ENCODE measurements around the gene ARHGAP10.

ARHGAP10 gene, protein sequence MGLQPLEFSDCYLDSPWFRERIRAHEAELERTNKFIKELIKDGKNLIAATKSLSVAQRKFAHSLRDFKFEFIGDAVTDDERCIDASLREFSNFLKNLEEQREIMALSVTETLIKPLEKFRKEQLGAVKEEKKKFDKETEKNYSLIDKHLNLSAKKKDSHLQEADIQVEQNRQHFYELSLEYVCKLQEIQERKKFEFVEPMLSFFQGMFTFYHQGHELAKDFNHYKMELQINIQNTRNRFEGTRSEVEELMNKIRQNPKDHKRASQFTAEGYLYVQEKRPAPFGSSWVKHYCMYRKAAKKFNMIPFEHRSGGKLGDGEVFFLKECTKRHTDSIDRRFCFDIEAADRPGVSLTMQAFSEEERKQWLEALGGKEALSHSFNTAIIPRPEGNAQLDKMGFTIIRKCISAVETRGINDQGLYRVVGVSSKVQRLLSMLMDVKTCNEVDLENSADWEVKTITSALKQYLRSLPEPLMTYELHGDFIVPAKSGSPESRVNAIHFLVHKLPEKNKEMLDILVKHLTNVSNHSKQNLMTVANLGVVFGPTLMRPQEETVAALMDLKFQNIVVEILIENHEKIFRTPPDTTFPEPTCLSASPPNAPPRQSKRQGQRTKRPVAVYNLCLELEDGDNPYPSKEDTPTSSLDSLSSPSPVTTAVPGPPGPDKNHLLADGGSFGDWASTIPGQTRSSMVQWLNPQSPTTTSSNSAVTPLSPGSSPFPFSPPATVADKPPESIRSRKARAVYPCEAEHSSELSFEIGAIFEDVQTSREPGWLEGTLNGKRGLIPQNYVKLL

DNA sequence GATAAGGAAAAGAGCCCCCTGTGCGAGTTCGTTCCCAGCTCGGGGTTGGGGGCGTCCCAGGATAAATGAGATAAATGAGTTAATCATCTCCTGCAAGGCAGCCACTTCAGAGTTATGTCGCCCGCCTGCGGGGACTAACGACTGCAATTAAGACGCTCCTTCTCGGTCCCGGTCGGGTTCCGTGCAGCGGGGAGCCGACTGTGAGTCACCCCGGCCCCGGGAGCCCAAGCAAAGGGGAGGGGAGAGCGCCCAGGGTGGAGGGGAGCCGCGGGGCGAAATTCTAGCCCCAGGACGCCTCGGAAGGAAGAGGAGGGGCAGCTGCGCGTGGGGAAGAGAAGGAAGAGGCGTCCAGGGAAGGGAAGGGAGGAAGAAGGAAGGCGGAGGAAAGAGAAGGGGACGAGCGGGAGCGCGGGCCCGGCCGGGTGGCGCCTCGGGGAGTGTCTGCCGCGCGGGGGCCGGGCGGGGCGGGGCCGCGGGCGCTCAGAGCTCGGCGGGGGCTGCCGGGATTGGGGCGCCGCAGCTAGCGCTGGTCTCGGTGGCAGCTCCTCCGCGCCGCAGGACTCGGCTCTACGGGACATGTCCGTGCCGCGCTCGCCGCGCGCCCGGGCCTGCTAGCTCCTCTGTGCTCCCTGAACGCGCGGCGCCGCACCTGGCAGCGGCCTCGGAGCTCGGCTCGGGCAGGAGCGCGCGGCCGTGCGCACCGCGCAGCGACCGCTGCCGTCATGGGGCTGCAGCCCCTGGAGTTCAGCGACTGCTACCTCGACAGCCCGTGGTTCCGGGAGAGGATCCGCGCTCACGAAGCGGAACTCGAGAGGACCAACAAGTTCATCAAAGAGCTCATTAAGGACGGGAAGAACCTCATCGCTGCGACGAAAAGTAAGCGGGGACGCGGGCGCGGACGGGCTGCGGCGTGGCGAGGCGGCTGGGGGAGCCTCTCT lies at the start of gene ARHGAP10:
Gene ARHGAP10, plus strand, starts transcription at position 509 of the 938 bp plus-strand sequence. Its CDS starts 214 bp downstream, at position 723.
- peak; percentile 60 for DNase-seq (ENCODE audit: low read depth)

- no peak for DNase-seq (ENCODE audit: low read depth)
These were observed 49.1 kb upstream of the ARHGAP10 start for GRCh38 chr4:147682755-147683154.

DNA sequence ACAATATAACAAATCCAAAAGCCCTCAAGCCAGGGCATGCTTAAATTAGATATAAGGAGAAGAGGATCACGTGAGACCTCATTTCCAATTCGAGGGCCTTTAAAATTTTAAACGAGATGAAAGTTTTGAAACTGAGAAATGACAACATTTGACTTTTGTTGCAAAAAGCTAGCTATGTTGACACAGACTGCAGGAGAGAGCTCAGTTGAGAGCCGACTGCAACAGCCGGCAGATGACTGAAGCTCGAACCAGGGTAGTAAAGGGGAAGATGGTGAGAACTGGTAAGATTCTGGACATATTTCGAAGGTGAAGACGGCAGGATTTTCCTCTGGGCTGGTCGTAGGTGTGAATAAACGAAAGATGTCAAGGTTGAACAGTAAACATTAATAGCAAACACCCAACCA lies 48.7 kb upstream of the ARHGAP10 start:
- no peak for DNase-seq (ENCODE audit: low read depth)

GRCh38 chr4:147683717-147684700 lies 47.9 kb upstream of the ARHGAP10 start, which contains the start of gene PRMT9:
Gene PRMT9, minus strand, starts transcription at chr4:147684163. Its CDS starts 176 bp downstream, at chr4:147683987.
- DNase-seq (ENCODE audit: low read depth), result peak; percentile 88

DNA sequence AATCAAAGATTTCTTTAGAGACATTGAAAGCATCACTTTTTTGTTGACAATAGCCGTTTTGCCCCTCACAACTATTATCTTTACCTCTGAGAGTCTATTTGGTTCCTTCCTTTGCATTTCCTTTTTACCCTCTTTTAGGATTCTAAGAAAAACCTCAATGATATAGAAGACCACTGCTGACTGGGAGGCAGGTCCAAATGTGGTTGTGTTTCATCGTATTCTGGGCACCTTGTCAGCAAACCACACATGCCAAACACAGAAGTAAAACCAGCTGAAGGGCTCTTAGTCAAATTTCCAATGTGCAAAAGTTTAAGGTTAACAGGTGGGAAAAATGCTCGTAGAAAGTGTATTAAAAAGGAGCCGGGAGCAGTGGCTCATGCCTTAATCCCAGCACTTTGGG lies 42.8 kb upstream of the ARHGAP10 start:
- DNase-seq (ENCODE audit: low read depth), result no peak

- DNase-seq (ENCODE audit: low read depth), result no peak
These were observed 40.1 kb upstream of the ARHGAP10 start for GRCh38 chr4:147691820-147692219.

DNA sequence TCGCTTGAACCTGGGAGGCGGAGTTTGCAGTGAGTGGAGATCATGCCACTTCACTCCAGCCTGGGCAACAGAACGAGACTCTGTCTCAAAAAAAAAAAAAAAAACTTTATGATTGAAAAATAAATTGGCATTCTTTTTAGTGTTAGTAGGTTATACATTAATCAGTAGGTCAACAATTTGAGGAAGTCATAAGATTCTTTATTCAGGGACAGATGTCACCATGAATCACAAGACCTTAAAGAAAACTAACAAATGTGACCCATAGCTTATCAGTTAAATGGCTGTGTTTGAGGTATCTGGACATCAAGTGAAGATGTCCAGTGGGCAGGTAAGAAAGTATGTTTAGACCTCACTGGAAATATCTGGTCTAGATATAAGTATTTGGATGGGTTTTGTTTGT lies 38.7 kb upstream of the ARHGAP10 start:
- DNase-seq (ENCODE audit: low read depth), result no peak

DNA sequence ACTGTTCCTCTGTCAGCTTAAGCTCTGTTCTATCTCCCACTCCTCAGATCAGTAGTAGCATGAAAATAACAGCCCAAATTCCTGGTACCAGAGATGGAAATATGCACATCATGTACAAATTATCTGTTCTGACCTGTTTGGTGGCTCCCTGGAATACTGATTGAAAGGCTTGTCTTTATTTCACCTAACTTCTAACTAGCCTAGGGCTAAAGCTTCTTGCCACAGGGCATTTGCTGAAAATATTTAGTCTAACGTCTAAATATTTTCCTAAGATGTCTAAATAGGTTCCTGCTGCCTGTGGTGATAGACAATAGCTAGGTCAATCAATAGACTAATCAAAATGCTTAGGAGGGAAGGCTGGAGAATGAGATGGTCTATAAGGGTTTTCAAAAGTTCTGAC lies 35.0 kb upstream of the ARHGAP10 start:
- no peak for DNase-seq (ENCODE audit: low read depth)

DNA sequence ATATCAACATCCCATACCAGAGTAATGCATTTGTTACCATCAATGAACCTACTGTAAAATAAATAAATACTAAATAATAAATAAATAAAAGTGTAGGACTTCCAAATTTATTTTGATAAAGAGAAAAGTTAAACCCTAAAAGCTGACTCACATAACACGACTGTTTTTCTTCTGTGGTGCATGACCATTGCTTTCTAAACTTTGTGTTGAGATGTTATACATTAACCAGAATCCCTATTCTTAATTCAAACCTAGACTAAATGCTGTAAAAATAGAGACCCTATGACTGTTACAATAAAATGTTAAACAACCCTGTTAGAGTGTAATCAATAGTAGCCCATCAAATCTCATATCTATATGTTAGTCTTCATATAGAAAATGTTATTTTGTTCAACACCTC lies 27.0 kb upstream of the ARHGAP10 start:
- DNase-seq (ENCODE audit: low read depth), result no peak

GRCh38 chr4:147707892-147708672 lies 23.8 kb upstream of the ARHGAP10 start:
- DNase-seq (ENCODE audit: low read depth), result no peak

- DNase-seq (ENCODE audit: low read depth), result no peak
These were observed 21.9 kb upstream of the ARHGAP10 start for GRCh38 chr4:147709999-147710398.

DNA sequence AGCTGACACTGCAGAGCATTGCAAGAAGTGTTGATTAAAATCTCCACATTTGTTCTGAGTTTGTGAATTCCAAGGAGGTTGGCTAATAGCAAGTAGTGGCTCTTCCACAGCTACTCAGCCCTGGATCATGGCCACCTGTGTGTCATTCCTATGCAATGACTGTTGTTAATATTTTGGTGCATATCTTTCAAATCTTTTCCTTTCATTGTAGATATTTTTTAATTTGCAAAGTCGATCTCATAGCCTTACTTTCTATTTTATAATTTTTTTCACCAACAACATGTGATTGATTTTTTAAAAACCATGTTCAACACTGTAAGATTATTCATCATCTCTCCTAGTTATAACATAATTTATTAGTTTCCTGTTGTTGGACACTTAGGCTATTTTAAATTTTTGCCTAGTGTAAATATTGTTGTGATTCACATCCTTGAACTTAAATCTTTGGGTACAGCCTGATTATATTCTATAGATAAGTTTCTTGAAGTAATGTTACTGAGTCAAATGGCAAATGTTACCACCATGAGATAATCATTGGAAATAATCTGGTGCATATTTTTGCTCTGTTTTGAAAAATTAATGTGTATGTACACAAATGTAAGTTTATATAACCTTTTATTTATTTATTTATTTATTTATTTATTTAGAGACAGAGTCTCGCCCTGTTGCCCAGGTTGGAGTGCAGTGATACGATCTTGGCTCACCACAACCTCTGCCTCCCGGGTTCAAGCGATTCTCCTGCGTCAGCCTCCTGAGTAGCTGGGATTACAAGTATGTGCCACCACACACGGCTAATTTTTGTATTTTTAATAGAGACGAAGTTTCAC lies 17.1 kb upstream of the ARHGAP10 start:
- no peak for DNase-seq (ENCODE audit: low read depth)

DNA sequence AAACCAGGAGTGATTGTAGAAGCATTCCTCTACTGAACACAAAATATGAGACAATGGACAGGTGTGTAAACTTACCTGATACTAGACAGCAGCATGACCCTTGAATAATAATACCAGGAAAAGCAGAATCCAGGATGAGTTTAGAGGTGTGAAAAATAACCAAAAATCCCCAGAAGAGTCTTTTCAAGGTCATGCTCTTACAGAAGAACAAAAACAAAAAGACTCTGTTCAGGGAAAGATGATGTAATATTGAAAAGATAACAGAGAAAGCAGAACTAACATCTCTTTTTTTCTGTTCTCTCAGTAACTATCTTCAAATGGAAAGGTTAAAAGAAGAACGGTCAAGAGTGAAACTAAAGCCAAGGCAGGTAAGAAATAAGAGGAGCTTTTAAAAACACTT lies 14.0 kb upstream of the ARHGAP10 start:
- DNase-seq (ENCODE audit: low read depth), result no peak

DNA sequence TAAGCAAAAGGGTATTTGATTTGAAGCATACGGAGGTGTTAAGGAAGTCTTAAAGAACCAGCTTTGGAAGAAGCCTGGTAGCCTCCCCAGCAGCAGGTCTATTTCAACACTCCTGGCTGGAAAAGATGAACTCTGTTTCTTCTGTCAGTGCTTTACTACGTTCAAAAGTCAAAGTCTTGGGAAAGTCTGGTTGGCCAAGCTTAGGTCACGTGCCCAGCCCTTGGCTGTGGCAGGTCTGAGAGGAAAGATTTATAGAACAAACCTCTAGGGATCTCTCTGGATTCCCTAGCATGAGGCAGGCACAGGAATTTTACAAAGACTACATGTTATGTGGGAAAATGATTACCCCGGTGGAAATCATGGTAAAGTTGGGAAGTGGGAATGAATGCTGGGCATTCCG lies 8.6 kb upstream of the ARHGAP10 start:
- no peak for DNase-seq (ENCODE audit: low read depth)

GRCh38 chr4:147724468-147725201 lies 7.3 kb upstream of the ARHGAP10 start:
- DNase-seq (ENCODE audit: low read depth), result no peak

DNA sequence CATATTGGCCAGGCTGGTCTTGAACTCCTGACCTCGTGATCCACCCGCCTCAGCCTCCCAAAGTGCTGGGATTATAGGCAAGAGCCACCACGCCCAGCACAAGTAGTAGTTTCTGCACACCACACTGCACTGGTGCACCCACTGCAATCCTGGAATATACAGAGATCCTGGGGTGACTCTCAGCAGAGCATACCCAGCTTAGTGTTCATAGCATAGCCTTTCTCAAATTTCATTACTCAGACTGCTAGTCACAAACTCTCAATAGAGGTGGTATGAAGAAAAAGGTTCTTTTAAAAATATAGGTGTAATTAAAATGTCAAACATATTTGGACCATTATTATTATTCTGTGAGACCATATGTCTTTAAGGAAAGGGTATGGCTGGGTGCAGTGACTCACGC lies 6.2 kb upstream of the ARHGAP10 start:
- no peak for DNase-seq (ENCODE audit: low read depth)

DNA sequence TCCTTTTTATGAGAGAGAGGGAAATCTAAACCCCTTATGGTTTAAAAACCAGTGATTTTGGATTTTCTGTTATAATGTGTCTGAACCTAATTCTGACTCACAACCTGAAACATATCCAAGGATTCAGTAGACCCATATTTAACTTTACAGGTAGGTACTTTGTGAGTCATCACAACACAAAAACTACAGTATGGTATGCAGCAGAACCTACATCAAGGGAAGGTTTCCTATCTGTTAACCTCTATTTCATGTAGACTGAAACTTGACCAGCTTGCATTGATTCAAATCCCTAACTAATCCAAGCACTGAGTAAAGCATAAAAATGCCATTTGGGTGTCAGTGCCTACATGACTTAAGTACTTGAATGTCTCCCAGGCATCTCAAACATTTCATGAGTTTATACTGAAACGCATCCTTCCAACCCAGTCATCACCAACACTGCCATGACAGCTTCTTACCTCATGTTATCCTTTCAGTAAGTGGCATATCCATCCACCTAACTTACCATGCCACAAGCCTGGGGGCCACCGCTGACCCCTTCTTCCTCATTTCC lies 4.3 kb upstream of the ARHGAP10 start:
- no peak for DNase-seq (ENCODE audit: low read depth)

DNA sequence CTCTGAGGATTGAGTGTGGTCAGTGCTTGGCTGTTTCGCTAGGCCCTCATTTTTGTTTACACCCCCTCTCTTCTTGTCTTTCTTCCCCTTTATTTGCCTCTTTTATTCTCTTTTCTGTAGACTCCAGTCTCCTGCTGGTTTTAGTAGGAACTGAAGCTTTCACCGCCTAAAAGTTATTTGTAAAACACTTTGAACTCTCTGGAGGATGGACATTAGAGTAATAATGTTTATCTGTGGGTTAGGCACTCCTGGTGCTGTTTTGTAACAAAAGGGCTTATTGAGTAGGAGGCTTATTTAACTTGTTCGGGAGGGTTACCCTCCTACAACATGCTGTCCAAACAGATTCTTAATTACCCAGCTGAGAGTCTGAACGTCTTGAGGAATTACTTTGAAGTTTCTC lies 1.6 kb upstream of the ARHGAP10 start:
- no peak for DNase-seq (ENCODE audit: low read depth)
